NCI-H446 treated with DMSO at 0.1 percent for 48 hours (cell line): ENCODE results near the gene ROR2.

Experiments
- DNase-seq: peaks from one replicate; lab custom pipeline; 2025; lab: John Stamatoyannopoulos, UW

ROR2 gene

GRCh38 chr9:91516777-91517176 lies 433.3 kb downstream of the ROR2 start:
- DNase-seq: no peak

- DNase-seq: no peak
These were observed 433.9 kb downstream of the ROR2 start for GRCh38 chr9:91516081-91516480.

GRCh38 chr9:91515074-91515687 lies 434.8 kb downstream of the ROR2 start:
- DNase-seq: no peak
